Psoas muscle (tissue), 8 donors: ENCODE data around the gene KCNMA1. TPM values are rescaled to one million over a fixed set of nuclear protein-coding genes. Genes with fewer than 3 reads are reported as not detected.

Source experiments
- ATAC-seq, 4 donors: fragments of 200-7000 bp; cut with Tn5 transposase; one replicate each; pipeline ENCODE4 v1.9.1; 2020; ENCODE audit warnings: moderate library complexity in 3 of 4, mild to moderate bottlenecking in 2 of 4
- DNase-seq, 2 donors: peaks; one replicate each; pipeline ENCODE4 v3.0.0-alpha.2; 2020
- H3K27ac ChIP-seq: fragments of 200-600 bp; one replicate; pipeline ENCODE4 v1.8.0; 2022
- H3K27me3 ChIP-seq, 3 donors: fragments of 200-600 bp in 1 of 3; one replicate each; pipeline versions ENCODE4 v1.6.1 to v1.8.0; 2013 to 2022; ENCODE audit warnings: low read length in 2 of 3, mild to moderate bottlenecking in 2 of 3, moderate library complexity in 1 of 3; ENCODE audit not compliant: insufficient read depth in 3 of 3
- H3K36me3 ChIP-seq, 2 donors: fragments of 200-600 bp in 1 of 2; one replicate each; pipeline versions ENCODE4 v1.6.1 to v1.8.0; 2013 to 2022; ENCODE audit warnings: low read depth in 1 of 2, mild to moderate bottlenecking in 1 of 2, moderate library complexity in 1 of 2; ENCODE audit not compliant: insufficient read depth in 1 of 2
- H3K4me1 ChIP-seq: fragments of 200-600 bp; one replicate; pipeline ENCODE4 v1.8.0; 2022
- H3K4me3 ChIP-seq: fragments of 200-600 bp; one replicate; pipeline ENCODE4 v1.8.0; 2022; ENCODE audit warnings: mild to moderate bottlenecking
- H3K9me3 ChIP-seq: fragments of 200-600 bp; one replicate; pipeline ENCODE4 v1.8.0; 2022
- WGBS, 3 donors: extraction: QIAGEN DNeasy Blood & Tissue Kit; methylation state at CpG; one replicate each; pipeline versions ENCODE4 v1.1.6 to v1.1.7; 2013; 5-methylcytosine and 5-hydroxymethylcytosine counted together
- intact Hi-C, 2 donors: fragments of 100-400 bp; cut with DNase I; formaldehyde crosslinking; loops; one replicate each; pipeline versions ENCODE4 v1.11.0 to v1.14.2; 2022
- polyA plus RNA-seq, 3 donors: library from polyadenylated mRNA; stranded (reverse); fragments of 200-250 nt; gene quantifications; one replicate each; pipeline ENCODE4 v1.2.3, GENCODE V29; 2013
- total RNA-seq, 4 donors: library from RNA; stranded (reverse); fragmentation: NEBNext Ultra II Directional in 2 of 4; extraction: Animal tissue kit (Norgen Biotek cat#: 25700) in 2 of 4; gene quantifications; one replicate each; pipeline versions ENCODE4 v1.2.1 to v1.2.4, GENCODE V29; 2021 to 2023
- TF ChIP-seq, protein P1 (sequence below): fragments of 200-600 bp; IDR thresholded peaks from one replicate; pipeline ENCODE4 v1.8.0; 2022; ENCODE audit warnings: antibody characterized with exemption
- donor health status: healthy with polysubstance abuse.
- donor health status: DM: no; HTN: no; CAD: no; lungs with moderate emphysema.
- donor health status: Bipolar disorder and iron deficiency.
- donor health status: healthy.
- donor health status: DM: yes; HTN: yes; CAD: no.
- donor health status: DM: no; HTN: no; CAD: no.
- donor health status: DM: no; HTN: no; CAD: no.
- donor health status: DM: yes; HTN: yes; CAD: no.

KCNMA1 gene
- total and polyA plus RNA-seq, 7 donors: 7.9 to 53.0 (median 41.9) TPM

DNA sequence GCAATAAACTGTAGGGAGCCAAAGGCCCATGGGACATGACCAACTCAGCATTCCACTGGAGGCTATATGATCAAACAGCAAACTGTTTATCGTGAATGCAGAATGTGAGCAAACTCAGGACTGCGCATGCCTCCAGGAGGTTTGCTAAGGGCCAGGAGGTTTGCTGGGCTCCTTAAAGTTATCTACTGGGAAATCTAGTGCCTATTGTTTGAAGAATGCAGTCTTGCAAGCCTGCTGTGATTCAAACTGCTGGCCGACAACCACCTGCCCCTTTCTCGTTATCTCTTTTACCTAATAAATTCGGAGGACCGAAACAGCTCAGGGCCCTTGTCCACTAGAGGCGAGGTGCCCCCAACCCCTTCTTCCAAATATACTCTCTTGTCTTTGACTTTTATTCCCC, 404.1 kb downstream of the KCNMA1 start:
- Histone ChIP-seq H3K27ac (no peak overlapping the region), H3K4me1 (no peaks in the 10 kb centered on the region), H3K9me3 (no peaks in the 10 kb centered on the region), H3K27me3 (no peaks in the 10 kb centered on the region), H3K4me3 (no peak overlapping the region), H3K36me3 (no peaks in the 10 kb centered on the region)
- ATAC-seq (no peak), DNase-seq (no peak)
- intact Hi-C loops: no loop called here
- TF ChIP-seq, protein P1, sequence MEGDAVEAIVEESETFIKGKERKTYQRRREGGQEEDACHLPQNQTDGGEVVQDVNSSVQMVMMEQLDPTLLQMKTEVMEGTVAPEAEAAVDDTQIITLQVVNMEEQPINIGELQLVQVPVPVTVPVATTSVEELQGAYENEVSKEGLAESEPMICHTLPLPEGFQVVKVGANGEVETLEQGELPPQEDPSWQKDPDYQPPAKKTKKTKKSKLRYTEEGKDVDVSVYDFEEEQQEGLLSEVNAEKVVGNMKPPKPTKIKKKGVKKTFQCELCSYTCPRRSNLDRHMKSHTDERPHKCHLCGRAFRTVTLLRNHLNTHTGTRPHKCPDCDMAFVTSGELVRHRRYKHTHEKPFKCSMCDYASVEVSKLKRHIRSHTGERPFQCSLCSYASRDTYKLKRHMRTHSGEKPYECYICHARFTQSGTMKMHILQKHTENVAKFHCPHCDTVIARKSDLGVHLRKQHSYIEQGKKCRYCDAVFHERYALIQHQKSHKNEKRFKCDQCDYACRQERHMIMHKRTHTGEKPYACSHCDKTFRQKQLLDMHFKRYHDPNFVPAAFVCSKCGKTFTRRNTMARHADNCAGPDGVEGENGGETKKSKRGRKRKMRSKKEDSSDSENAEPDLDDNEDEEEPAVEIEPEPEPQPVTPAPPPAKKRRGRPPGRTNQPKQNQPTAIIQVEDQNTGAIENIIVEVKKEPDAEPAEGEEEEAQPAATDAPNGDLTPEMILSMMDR: no peak
- 97 to 99% (median 98%) methylated on average over 7 of the region's 7 CpGs for WGBS, 3 donors

DNA sequence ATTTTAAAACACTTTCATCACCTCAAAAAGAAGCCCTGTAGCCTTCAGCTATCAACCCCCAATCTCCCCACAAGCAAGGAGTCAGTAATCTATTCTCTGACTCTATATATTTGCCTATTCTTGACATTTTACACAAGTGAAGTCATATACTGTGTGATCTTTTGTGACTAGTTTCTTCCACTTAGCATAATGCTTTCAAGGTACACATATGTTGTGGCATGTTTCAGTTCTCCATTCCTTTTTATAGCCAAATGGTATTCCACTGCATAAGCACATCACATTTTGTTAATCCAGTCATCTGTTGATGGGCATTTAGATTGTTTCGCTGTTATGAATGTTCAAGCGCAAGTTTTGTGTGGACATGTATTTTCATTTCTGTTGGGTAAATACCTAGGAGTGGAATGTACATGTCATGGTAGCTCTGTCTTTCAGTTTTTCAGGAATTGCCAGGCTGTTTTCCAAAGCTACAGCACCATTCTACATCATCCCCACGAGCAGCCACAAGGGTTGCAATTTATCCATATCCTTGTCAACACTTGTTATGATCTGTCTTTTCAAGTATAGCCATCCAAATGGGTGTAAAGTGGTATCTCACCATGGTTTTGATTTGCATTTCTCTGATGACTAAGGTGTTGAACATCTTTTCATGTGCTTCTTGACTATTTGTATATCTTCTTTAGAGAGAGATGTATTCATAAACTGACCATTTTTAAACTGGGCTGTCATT, 405.6 kb downstream of the KCNMA1 start:
- 83 to 86% (median 83%) methylated on average over 3 of the region's 3 CpGs for WGBS, 3 donors
- intact Hi-C loops: no loop called here
- Histone ChIP-seq H3K4me3 (no peak overlapping the region), H3K4me1 (no peaks in the 10 kb centered on the region), H3K9me3 (no peaks in the 10 kb centered on the region), H3K36me3 (no peaks in the 10 kb centered on the region), H3K27ac (no peak overlapping the region), H3K27me3 (no peaks in the 10 kb centered on the region)
- ATAC-seq (no peak), DNase-seq (no peak)
- TF ChIP-seq, protein P1: no peak

DNA sequence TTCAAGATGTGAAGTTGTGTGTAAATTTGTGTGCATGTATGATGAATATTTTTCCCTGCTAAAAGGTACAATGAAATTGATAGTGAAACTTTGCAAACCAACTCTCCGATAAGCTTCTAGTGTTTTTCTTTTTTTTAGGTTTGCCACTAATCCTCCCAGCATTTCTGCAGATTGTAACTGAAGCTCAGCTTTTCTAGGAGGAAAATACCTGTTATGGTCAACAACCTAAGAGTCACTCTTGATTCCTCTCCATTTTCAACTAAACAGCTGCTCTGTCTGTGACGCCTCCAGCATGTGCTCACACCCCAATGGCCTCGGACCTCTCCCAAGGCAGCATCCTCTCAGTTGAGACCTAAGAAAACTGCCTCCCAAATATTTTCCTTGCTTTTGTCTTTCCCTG, 406.2 kb downstream of the KCNMA1 start:
- no peaks in the 10 kb centered on the region for H3K27me3 ChIP-seq
- no peaks in the 10 kb centered on the region for H3K9me3 ChIP-seq
- ATAC-seq: no peak
- no peak overlapping the region for H3K27ac ChIP-seq
- intact Hi-C loops: no loop called here
- no peaks in the 10 kb centered on the region for H3K36me3 ChIP-seq
- 76 to 86% (median 79%) methylated on average over 3 of the region's 3 CpGs for WGBS, 3 donors
- peaks cover under 1% of the 10 kb centered on the region for H3K4me1 ChIP-seq
- no peak overlapping the region for H3K4me3 ChIP-seq
- TF ChIP-seq, protein P1: no peak
- no peak for DNase-seq

DNA sequence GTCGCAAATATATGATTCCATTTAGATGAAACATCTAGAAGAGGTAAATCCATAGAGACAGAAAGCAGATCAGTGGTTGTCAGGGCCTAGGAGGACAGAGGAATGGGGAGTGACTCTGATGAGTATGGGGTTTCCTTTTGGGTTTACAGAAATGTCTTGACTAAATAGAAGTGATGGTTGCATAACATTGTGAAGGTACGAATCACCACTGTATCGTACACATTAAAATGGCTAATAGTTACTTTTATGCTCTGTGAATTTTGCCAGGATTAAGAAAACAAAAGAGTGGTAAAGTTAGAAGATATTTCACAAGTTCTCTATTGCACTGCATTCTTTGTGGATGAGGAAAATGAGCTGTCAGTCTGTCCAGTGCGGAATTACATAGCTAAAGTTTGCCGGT, 407.4 kb downstream of the KCNMA1 start:
- no peak for DNase-seq
- peaks cover 4% of the 10 kb centered on the region for H3K4me1 ChIP-seq
- H3K27me3 ChIP-seq: no peaks in the 10 kb centered on the region
- no peaks in the 10 kb centered on the region for H3K36me3 ChIP-seq
- 84 to 90% (median 87%) methylated on average over 5 of the region's 5 CpGs for WGBS, 3 donors
- TF ChIP-seq, protein P1: no peak
- H3K27ac ChIP-seq: no peak overlapping the region
- no peak overlapping the region for H3K4me3 ChIP-seq
- intact Hi-C loops: no loop called here
- no peak for ATAC-seq
- no peaks in the 10 kb centered on the region for H3K9me3 ChIP-seq

DNA sequence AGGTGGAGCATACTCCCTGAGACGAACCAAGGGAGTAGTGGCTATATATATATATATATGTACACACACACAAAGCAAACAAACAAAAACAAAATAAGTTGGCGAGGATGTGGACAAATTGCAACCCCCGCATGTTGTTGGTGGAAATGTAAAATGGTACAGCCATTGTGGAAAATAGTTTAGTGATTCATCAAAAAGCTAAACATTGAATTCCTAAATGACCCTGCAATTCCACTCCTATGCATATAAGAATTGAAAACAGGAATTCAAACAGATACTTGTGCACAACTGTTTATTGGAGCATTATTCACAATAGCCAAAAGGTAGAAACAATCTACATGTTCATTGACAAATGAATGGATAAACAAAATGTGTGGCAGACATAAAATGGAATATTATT, 407.9 kb downstream of the KCNMA1 start:
- no peaks in the 10 kb centered on the region for H3K36me3 ChIP-seq
- no peak for DNase-seq
- no peak overlapping the region for H3K4me3 ChIP-seq
- H3K9me3 ChIP-seq: no peaks in the 10 kb centered on the region
- H3K27ac ChIP-seq: no peak overlapping the region
- ATAC-seq: no peak
- H3K4me1 ChIP-seq: peaks cover 4% of the 10 kb centered on the region
- TF ChIP-seq, protein P1: no peak
- intact Hi-C loops: no loop called here
- WGBS, 3 donors: 93 to 97% (median 94%) methylated on average over 3 of the region's 3 CpGs
- no peaks in the 10 kb centered on the region for H3K27me3 ChIP-seq
